GM21825 (cell line): ENCODE measurements around the gene GMPPB.

Experiments
- ATAC-seq: cut with Tn5 transposase; IDR thresholded peaks from one replicate; pipeline ENCODE4 v1.9.1; 2021; ENCODE audit warnings: mild to moderate bottlenecking, moderate library complexity; ENCODE audit not compliant: unreplicated experiment

GMPPB gene

DNA sequence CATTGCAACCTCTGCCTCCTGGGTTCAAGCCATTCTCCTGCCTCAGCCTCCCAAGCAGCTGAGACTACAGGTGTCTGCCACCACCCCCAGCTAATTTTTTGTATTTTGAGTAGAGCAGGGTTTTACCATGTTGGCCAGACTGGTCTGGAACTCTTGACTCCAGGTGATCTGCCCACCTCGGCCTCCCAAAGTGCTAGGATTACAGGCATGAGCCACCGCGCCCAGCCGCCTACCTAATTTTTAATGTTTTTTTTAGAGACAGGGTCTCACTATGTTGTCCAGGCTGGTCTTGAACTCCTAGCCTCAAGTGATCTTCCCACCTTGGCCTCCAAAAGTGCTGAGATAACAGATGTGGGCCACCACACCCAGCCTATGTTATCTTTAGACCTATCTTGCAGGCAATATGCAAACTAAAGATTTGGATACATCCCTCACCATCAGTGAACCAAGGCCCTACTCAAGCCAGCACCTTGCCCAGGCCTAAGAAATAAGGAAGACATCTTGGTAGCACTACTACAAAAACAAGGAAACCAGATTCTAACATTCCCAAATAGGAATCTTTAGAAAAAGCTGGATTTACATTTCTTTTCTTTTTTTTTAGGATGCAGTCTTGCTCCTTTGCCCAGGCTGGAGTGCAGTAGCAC lies 6.3 kb upstream of the GMPPB start:
- no peak for ATAC-seq

DNA sequence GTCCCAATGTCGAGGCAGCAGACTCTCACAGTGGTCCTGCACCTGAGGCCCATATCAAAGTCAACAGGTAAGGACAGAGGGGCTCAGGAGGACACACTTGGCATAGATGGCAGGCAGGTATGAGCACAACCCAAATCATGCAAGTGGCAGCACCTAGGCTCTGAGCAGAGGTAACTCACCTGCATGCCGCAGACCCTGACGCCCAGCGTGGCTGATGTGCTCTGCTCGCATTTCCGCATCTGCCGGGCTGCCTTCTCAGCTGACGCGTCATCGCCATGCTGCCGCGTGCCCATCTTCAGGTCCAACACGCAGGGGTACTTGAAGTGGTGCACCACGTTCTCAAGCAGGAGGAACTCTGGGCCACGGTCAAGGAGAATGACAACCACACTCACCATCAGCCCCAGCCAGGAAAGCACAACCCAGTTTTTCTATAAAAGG lies 4.2 kb upstream of the GMPPB start:
- no peak for ATAC-seq

DNA sequence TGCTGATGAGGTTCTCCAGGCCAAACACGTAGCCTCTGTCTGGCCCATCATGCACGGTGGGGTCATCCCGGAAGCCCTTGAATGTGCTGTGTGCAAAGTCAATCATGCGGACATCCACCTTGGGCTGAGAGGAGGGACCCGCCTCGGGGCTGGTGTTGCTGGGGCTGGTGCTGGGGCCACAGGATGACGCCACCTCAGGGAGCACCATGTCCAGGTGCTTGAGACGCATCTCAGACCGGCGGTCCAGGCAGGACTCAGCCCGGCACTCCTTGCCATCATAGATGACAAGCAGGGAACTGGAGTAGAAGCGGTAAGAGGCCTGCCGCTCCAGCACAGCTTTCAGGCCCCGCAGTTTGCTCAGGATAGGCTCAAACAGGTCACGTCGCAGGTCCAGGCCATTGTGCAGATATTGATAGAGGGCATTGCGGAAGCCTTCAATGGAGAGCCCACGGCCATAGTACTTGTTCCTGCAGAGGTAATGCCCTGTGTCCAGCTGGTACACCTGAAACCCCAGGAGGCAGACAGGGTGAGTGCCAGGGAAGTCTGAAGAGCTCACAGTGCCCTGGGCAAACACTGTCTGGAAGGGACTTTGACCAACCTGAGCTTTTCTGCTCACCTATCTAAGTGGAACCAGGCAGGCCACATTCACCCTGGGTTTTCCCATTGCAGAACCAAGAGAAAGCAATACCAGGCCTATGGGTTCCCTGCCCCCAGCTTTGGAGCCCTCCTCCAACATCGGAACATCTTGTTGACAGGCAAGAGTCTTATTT lies 3.6 kb upstream of the GMPPB start:
- ATAC-seq: no peak

DNA sequence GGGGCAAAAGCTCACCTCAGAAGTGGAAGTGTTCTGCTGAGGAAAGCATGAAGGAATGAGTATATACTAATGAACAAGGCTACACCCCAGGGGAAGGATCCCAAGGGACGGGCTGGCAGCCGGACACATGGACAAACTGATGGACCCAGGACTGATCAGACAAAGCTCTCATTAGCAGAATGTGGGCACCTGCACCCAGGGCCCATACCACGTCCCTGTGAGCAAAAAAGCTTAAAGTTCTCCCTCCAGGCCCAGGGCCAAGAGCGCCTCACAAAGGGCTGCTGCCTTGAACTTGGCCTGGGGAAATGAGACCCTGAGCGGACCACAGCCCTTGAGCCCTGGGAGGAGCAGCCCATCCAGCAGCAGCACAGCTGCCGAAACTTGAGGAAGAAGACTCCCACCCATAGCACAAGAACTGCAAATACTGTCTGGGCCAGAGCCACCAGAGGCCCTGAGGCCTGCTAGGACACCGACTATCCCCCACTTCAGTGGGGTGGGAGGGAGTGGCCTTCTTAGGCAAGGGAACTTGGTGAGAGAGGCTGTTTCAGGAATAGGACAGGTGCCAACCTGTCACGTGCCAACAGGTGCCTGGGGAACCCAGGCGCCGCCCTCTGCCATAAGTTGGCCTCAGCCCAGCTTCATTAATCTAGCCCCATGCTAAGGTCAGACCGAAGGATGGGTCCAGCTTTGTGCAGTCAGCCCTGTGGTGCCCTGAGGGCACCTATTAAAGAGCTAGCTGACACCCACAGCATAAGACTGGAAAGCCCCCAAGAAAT lies 2.3 kb upstream of the GMPPB start:
- no peak for ATAC-seq

DNA sequence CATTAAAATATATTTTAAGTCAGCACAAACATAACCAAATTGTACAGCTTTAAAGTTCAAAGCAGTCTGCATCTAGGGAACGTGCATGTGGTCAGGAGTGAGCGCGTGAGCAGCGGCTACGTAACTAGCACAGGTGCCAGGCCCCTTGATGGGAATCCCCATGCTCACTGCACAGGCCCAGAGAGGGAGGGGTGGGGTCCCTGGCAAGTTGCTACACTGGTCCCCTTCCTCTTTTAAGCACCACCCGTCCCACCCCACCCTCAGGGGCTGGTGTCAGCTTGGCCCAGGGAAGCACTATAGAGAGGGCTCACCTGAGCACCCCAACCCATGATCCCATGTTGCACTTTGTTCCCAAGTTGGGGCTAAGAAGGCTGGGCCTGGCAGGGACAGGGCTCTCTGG lies 835 bp upstream of the GMPPB start:
- no peak for ATAC-seq

DNA sequence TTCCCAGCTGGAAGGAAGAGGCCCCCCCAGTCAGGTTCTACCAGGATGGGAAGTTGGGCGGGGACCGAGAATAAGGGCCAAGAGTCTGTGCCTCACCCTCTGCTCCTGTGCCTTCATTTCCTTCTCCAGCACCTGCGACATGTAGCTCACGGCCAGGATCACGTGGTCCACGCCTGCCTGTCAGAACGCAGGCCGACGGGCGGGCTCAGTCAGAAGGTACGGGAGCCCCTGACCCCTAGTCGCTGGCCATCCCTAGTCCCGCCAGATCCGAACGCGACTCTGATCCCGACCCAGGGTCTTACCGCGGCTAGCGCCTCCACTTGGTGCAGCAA lies 489 bp downstream of the GMPPB start:
- ATAC-seq: no peak

DNA sequence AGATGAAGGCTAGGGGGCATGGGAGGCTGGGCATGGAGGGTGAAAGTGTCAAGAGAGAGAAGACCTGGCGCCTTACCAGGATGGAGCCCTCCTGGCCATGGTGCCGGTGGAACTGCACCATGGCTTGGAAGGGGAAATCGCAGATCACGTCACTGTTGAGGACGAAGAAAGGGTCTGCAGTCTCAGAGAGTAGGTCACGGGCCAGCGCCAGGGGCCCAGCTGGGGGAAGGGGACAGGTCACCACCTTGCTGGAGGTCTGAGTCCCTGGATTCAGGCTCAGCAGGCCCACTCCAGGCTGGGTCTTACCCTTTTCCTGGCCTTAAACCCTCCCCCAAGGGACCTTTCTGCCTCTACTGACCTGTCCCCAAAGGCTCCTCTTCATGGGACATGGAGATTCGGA lies 855 bp downstream of the GMPPB start:
- no peak for ATAC-seq

DNA sequence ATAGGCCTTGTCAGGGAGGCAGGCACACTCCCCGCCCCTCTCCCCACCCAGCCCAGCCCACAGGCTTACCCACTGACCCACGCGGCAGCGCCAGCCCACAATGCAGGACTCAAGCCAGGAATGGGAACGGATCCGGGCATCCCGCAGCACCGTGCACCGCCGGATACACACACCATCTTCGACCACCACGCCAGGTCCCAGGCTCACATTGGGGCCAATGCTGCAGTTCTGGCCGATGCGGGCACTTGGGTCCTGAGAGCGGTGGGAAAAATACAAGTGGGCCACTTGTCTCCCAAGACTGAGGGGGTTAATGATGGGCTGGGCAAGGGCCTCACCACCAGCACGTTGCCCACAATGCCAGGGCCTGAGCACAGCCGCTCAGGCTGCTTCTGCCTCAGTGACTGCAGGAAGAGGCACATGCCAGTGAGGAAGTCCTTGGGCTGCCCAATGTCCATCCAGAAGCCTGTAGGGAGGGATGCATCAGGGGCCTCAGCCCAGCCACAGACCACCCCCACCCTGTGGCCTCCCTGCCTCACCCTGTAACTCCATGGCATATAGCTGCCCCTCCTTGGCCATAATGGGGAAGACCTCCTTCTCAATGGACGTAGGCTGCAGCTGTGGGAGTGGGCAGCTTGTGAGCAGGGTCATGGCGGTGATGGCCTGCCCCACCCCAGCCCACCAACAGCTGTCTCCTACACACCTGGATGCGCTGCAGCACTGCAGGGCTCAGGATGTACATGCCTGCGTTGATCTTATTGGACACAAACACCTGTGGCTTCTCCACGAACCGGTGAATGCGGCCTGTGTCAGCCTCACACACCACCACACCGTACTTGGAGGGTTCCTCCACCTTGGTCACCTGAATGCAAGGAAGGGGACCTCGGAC lies 1.6 kb downstream of the GMPPB start:
- ATAC-seq: no peak

DNA sequence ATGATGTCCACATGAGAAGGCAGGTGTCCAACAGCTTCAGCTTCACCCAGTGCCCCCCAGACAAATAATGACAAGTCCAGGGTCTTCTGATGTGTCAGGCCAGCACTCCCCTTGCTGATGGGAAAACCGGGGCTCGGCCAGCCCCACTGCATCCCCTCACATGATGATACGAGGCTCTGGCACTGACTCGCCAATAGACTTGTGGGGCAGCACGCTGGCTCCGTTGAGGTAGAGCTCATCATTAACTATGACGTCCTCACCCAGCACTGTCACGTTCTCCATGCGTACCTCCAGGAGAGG lies 2.2 kb downstream of the GMPPB start:
- ATAC-seq: no peak

DNA sequence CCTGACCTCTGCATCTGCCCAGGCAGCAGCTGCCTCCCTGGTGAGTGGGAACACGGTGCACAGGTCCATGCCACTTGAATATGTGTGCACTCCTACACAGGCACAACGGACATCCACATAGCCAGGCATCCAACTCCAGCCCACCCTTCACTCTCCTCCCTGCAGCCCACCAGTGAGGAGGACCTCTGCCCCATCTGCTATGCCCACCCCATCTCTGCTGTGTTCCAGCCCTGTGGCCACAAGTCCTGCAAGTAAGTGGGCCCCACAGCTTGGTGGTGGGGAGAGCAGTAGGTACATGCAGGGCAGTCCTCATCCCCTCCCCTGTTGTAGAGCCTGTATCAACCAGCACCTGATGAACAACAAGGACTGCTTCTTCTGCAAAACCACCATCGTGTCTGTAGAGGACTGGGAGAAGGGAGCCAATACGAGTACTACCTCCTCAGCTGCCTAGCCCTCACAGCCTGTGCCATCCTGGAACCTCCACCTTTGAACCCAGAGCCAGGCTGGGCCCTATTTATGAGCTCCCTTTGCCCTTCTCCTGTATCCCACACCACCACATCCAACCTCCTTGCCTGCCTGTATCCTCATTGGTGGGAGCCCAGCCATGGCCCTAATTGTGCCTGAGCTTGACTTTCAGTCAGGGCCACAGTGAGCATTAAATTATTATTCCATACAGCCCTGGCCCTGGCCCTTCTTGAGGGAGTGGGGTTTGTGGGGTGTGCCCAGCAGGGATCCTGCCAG lies 2.7 kb downstream of the GMPPB start:
- no peak for ATAC-seq

DNA sequence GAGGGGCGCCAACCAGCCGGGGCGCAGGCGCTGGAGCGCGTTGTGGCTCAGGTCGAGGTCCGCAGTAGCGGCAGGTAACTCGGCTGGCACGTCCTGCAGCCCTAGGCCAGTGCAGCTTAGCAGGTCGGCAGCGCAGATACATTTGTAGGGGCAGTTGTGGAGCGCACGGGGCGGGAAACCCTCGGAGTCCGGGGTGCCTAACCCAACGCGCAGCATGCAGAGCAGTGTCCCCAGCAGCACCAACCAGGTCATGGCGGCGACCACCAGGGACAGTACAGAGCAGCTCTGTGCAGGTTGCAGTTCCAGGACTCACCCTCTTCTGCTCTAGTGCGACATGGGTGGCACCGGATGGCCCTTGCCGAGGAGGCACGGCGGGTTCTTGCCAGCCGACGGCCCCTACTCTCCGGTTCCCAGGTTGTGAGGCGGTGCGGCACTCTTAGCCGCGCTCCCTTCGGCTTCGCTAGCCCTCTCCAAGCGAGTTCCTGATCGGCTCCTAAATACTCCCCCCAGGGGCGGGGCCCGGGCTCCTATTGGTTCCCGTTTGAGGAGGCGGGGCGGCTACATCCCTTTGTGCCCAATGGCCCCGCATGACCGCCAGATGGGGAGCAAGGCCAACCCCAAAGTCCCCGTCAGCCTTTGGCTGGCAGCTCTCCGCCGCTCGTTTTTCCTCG lies 4.4 kb downstream of the GMPPB start, which contains the start of gene AMIGO3:
Gene AMIGO3 (minus strand): TSS at position 471 of the 671 bp plus-strand sequence. CDS start 219 bp downstream, at position 252.
- ATAC-seq: peak; percentile 38

DNA sequence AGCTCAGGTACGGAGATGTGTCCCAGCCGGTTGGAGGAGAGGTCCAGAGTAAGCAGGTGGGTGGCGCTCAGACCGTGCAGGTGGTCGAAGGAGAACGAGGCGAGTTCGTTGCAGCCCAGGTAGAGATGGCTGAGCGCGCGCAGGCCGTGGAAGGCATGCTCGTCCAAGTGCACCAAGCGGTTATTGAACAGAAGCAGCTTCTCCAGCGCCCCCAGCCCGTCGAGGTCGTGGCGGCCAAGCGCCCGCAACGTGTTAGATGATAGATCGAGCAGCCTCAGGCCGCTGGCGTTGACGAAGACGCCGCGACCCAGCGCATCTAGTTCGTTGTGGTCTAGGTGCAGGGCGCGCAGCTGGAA lies 4.9 kb downstream of the GMPPB start:
- ATAC-seq: no peak

DNA sequence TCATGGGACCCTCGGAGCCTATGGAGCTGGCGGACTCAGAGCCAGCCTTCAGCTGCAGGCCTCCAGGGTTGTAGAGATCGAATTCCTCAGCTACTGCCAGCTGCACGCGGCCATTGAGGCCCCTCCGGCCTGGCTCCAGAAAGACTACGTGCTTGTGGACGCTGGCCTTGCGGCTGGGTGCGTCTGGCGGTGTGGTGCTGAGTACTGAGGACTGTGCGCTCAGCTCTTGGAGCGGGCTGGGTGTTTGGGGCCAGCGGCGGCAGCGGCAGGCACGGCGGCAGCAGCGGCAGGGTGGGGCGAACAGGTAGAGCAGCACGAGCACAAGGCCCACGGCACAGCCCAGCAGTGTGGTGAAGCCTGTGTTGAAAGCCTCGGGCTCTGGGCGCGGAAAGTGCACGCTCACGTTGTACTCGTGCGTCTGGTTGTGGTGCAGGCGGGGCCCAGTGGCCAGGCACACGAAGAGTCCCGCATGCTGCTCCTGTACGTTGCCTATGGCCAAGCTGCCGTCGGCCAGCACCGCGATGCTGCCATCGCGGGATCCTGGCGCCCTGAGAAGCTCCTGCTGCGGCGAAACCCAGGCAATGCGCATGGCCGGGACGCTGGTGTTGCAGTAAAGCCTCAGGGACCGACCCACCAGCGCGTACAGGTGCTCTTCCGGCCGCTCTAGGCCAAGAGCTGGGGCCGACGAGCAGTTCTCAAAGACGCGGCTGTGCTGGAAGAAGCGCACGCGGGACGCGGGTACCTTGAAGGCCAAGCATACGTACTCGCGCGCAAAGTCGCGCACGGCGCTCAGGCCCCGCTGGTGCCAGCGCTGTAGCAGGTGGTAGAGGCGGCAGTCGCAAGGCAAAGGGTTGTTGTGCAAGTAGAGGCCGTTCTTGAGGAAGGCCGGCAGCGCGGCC lies 5.5 kb downstream of the GMPPB start:
- ATAC-seq: no peak

DNA sequence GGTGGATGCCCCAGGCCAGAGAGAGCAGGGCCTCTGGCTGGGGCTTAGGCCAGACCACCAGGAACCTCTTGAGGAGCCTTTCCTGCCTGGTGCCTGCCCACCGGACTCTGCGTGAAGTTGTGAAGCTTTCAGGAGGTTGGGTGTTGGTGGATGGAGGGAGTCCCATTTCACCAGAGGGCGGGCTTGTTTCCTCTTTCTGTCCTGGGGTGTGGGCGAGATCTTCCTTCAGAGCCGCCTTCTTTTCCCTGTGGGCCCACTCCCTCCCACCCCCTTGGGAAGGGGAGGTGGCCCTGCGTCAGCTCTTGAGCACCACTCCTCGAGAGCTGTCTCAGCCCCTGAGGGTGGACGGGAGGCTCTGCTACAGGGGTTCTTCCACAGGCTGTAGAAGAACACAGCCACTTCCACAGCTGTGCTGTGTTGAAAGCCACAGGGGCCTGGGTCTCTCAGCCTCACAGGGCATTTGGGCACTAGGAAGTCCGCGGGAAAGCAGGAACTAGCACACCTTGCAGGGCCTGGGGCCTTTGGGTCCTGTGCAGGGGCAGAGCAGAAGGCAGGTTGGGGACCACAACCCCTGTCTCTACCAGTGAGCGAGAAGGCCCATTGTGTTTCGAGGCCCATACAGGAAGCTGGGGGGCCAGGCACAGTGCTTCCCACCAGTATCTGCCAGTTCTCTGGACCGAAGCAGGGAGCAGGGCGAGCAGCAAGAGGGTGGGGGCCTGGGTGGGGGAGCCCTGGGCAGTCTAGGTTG lies 6.4 kb downstream of the GMPPB start:
- no peak for ATAC-seq

DNA sequence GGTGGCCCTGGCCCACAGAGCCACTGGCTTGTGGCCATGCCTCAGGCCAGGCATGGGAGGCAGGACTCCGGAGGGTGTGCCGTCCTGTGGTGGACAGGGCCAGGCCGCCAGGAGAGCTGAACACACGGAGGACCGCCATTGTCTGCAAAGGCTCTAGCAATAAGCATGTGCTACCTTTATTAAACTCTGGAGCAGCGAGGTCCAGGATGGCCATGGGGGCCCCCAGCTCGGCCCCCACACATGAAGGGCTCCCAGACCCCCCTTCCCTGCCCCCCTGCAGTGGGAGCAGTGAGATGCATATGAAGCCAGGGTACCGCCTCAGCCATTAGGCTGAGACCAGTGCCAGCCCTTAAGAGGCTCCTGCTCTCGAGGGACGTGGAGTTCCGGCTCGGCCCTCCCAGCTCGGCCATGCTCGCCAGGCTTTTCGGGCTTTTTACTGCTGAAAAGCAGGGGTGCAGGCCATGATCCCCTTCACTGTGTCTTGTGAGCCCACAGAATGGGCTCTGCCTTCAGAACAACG lies 7.0 kb downstream of the GMPPB start:
- no peak for ATAC-seq

DNA sequence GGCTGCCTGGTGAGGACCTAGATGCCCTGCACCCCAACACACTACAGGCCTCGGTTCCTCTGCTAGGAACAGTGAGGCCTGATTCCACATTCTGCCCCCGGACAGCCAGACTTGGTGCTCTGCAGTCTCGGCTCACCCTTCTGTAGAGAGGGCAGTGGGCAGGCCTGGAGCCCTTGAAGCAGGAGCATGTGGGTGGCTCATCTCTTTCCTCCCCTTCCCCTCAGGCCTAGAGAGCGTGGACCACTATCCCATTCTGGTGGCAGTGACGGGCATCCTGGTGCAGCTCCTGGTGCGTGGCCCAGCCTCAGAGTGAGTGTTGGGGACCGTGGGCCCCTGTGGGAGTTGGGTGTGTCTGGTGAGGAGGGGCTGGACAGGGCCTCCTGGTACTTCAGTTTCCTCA lies 7.6 kb downstream of the GMPPB start:
- ATAC-seq: no peak

DNA sequence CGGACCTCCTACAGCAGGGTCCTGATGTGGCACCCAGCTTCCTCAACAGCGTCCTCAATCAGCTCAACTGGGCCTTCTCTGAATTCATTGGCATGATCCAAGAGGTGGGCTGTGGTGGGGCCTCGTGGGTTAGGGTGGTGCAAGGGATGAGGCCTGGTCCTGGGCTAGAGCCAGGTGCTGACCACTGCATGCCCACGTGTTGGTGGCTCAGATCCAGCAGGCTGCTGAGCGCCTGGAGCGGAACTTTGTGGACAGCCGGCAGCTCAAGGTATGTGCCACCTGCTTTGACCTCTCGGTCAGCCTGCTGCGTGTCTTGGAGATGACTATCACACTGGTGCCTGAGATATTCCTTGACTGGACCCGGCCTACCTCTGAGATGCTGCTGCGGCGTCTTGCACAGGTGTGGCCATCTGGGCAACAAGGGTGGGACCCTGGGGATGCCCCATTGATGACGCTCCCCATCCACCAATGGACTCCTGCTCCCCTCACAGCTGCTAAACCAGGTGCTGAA lies 8.1 kb downstream of the GMPPB start:
- no peak for ATAC-seq
